Measurements from ENCODE around the gene FOXO1.
"Not testable (repeated sequence)": the region's sequence is repeated elsewhere in the genome, so short reads cannot be mapped to it uniquely, and the experiment has no call there.

The FOXO1 gene

DNA sequence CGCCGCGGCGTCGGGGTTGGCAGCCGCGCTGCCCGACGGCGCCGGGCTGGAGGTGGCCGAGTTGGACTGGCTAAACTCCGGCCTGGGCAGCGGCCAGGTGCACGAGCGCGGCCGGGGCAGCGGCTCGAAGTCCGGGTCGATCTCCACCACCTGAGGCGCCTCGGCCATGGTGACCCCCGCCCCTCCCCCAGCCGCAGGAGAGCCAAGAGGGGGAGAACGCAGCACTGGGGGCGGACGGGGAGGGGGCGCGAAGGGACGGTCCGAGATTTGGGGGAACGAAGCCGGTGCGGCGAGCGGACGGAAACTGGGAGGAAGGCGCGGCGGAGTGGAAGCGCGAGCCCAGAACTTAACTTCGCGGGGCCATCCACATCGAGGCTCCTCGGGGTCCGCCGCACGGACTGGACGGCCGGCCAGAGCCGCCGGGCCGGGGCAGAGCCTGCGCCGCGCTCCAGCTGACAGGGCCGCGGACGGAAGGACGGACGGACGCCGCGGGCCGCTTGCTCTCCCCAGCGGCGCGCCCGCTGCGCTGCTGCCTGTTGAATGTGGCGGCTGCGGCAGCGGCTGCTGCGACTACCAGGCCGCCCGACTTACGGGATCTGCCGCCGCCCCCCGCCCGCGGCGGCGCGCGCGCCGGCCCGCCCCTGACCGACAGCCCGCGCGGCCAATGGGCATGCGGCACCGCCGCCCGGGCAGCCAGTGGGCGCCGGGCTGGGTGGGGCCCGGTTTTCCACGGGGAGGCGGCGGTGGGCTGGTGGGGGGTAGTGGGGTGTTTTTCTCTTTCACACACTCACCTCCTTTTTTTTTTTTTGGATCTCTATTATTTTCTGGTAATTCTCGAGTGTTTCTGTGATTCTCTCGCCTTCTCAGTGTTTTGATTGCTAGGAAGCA lies at the start of gene FOXO1:
FOXO1 (minus strand) TSS at position 597 of the 888 bp plus-strand sequence; CDS start at position 168, 429 bp downstream.
- DNase-seq: peak; percentile 81

DNA sequence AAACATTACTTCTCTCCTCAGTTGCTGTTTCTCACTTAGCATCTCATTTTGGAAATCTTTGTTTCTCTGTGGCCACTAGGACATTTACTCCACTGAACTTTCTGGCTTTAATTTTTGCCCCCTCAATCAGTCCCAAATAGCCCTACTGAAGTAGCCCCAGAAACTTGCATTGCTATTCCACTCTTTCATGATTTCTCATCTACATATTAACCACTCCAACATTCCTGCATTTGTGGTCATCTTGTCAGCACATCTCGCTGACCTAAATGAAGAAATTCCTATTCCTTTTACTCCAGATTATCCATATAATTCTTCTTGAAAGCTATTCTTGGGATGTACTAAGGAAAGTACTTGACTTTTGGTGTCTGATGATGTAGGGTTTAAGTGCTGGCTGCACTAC lies 48.0 kb upstream of the FOXO1 start:
- DNase-seq: not testable (repeated sequence)

DNA sequence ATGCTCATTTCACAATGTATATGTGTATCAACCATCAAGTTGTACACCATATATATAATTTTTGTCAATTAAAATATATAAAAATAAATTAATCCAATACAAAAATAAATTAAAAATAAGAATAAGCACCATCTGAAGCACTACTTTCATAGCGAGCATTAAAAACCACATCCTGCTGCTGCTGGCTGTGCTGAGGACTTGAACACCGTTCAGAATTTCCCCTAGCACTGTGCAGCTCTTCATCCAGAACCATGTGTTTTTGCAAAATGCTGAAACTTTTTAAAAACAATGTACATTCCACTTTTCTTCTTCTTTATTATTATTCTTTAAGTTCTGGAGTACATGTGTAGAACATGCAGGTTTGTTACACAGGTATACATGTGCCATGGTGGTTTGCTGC lies 40.0 kb upstream of the FOXO1 start:
- no peak for DNase-seq

DNA sequence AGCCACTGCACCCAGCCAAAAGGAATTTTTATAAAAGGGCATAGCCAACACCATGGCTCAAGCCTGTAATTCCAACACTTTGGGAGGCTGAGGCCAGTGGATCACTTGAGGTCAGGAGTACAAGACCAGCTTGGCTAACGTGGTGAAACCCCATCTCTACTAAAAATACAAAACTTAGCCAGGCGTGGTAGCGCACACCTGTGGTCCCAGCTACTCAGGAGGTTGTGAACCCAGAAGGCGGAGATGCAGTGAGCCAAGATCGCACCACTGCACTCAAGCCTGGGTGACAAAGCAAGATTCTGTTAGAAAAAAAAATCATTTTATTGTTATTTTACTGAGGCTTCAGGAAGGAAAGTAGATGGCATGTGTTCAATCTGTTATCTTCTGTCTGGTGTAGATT lies 31.3 kb upstream of the FOXO1 start:
- no peak for DNase-seq

DNA sequence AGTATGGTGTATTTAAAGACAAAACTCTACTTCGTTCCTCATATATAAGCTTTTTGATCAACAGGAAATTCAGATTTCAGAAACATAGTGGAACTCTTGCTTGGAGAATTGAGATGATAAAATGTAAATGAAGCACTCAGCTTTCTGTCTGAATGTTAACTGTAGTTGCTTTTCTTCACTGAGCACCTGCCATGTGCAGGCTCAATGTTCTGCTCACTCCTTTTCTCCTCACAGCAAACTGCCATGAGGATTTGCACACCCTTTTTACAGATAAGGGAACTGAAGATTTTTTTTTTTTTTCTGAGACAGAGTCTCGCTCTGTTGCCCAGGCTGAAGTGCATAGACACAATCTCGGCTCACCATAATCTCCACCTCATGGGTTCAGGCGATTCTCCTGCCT lies 28.0 kb upstream of the FOXO1 start:
- DNase-seq: no peak

DNA sequence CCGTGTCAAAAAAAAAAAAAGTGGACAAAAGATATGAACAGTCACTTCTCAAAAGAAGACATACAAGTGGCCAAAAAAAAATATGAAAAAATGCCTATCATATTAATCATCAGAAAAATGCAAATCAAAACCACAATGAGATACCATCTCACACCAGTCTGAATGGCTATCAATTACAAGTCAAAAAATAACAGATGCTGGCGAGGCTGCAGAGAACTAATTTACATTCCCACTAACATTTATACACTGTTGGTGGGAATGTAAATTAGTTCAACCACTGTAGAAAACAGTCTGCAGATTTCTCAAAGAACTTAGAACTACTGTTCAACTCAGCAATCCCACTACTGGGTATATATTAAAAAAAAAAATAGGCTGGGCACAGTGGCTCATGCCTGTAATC lies 26.5 kb upstream of the FOXO1 start:
- peak; percentile 28 for DNase-seq

DNA sequence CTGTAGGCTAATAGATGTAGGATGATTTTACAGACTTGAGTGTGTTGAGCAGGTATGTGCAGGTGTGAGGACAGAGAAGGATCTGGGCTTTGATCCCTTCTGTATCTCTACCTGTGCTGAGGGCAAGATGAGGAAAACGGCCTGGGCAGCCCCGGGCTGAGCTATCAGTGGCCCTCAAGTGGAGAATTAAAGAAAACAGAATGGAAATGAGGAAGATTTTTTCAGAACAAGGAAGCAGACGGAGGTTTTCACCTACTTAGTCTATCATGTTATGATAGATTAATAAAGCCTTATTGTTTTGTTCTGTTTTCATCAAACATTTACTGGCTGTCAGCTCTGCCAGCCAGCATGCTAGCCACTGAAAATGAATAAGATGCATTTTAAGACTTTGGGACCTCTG lies 22.3 kb upstream of the FOXO1 start:
- DNase-seq: no peak

DNA sequence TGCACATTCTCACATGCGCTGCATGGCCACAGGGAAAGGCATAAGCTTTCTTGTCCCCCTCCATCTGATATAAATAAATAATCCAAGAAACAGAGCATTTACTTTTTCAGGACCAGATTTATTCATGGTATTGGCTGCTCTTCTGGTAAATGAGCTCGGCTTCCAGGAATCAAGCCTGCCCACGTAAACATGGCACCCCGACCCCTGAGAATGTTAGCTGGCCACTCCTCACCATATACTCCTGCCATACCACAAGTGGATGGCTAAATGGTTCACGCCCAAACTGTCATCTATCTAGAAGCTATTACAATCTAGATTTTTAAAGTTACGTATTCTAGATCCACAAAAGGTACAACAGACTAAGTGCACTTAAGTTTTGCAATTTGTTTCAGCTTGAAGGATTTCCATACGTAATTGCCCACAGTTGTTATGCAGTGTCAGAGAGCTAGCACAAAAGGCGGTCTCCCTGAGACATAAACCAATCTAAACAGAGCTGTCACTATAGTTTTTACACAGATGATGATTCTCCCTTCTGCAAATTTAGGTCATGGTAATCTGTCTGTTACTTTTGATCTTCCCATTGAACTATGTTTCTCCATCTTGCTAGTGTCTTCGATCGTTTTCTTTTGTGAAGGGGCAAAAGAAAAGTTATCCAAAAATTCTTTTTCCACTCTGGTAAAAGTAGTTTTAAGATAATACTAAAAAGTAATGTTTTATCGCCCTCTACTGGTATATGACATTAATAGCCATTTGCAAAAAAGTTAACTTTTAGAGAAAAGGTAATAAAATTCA lies 16.2 kb upstream of the FOXO1 start:
- no peak for DNase-seq

DNA sequence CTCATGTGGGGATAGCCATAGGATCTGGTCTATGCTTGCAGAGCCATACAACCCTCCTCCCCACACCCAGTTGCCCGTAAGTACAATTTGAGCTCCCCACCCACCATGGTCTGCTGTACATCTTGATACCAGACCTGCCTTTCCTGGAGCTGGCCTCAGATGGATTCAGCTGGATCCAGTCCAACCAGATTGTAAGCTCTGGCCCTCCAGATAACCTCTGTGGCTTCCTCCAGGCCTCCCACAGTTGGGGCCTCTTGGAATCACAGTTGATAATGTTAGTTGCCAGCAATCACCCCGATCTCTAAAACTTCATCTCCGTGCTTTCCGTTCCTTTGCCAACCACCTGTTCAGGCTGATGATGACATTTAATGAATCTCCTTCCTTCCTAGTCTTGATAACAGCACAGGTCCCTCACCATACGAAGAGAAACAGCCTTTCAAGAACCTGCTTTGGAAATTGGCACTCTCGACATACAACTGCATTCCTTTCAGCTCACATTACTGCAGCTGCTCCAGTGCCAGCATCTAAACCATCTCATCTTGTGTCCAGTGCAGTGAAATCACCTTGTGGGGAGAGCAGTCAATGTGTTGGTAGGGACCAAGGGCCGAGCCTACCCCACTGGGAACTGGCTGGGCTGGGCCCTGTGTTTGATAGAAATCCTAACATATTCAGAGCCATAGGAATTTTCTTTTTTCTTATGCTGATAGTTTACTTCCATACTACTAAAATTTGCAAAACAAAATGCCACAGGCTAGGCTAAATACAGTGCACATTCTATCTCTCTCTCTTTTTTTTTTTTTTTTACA lies 15.1 kb upstream of the FOXO1 start:
- no peak for DNase-seq

DNA sequence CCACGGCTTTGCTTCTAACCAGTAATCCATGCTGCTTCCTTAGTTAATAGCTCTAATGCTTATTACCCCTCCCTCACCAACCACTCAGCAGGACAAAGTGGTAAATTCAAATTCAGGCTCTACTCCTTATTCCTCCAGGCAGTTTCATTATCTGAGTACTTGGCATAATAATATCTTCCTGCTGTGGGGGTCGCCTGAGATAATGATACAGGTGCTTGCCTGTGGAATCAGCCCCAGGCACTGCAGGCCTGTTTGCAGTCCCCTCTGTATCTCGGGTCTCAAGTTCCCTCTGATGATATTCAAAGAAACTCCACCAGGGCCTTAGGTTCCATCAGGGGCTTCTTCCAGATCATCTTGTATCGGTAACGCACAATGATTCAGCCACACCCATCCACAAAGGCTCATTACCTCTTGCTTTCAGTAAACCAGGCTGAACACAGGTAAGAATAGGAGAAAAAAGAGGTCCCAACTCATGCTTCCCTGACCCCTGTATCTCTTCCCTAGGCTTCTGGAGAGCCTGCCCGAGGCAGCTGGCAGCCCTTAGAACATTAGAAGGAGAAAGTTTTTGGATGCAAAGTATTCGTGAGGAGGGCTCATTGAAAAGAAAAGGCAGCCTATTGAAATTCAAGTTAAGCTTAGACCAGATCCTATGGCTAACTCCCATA lies 14.3 kb upstream of the FOXO1 start:
- no peak for DNase-seq

DNA sequence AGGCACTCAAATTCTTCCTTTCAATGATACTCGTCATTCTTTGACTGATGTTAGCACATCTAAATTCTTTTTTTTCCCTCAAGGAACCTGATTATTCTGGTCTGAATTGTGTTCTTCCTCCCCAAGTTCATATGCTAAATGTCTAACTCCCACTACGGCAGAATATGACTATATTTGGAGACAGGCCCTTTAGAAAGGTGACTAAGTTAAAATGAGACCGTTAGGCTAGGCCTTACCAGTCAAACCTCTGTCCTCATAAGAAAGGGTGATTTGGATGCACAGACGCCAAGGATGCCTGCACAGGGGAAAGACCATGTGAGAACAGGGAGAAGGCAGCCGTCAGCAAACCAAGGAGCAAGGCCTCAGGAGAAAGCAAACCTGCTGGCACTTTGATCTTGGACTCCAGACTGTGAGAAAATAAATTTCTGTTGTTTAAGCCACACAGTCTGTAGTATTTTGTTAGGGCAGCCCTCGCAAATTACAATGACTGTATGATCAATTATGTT lies 13.1 kb upstream of the FOXO1 start:
- DNase-seq: no peak

DNA sequence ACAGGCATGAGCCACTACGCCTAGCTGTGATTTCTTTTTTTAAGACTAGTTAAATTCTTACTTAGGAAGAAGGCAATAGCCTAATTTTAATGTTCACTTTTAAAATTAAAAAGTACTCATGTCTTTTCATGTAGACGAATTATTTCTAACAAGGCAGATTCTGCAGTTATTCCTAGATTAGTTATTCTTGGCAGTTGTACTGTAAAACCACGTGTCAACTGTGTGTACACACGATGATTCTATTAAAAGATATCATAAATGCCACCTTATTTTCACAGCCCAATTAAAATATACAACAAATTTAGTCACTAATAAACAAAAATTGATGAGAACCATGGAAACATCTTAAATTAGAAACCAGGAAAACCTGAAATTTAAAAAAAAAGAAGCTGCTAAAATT lies 10.6 kb upstream of the FOXO1 start:
- no peak for DNase-seq

DNA sequence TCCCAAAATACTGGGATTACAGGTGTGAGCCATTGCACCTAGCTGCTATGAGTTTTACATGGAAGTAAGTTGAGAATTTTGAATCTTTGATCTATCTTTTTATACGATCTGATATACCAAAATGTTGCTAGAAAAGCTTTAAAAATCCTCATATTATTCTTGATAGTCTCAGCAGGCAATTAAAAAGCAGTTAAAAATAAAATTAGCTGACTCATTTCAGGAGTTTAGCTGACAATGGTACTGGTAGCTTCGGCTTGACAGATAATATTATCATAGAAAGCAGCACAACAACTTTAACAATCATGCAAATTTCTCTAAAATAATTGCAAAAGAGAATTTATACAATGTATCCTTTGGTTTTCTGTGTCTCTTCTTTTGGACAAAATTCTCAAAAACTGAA lies 9.6 kb upstream of the FOXO1 start:
- no peak for DNase-seq

DNA sequence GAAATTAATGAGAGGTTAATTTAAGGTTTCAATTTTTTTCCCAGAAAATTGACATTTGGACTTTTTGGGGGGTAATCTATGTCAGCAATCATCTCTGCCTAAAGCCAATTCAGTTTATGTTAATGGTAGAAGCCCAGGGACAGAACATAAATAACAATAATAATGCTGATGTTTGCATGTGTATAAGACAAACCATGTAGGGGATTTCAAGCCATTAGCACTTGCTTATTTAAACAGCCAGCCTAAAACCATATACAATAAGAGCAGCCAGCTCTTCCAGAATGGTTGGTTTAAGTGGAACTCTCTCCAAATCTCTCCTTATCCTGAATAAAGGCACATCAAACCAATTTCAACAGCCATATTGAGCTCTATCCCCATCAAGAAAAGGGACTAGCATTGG lies 7.0 kb upstream of the FOXO1 start:
- no peak for DNase-seq

DNA sequence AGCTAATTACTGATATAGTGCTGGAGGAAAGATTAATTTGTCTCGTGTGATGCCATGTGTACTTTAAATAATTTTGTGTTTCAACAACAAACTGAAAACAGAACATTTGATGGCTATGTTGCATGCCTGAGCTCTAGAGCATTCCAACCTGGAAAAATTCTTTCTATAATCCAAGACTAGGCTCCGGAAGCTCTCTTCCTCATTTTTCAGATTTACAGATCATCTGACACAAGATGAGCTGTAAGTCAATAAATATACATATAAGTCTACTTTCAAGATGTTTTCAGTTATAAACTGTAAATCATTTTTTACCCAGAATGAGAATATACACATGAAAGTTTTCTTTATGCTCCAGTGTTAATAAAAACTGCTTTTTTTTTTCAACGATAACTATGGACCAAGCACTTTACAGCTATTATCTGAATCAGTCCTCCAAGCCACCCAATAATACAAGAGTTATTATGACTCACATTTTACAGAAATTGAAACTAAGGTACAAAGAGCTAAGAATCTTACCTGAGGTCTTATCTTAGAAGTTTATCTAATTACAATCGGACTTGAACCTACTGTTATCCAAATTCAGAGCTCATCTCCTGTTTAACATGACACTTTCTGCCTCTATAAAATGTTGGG lies 6.4 kb upstream of the FOXO1 start:
- no peak for DNase-seq

DNA sequence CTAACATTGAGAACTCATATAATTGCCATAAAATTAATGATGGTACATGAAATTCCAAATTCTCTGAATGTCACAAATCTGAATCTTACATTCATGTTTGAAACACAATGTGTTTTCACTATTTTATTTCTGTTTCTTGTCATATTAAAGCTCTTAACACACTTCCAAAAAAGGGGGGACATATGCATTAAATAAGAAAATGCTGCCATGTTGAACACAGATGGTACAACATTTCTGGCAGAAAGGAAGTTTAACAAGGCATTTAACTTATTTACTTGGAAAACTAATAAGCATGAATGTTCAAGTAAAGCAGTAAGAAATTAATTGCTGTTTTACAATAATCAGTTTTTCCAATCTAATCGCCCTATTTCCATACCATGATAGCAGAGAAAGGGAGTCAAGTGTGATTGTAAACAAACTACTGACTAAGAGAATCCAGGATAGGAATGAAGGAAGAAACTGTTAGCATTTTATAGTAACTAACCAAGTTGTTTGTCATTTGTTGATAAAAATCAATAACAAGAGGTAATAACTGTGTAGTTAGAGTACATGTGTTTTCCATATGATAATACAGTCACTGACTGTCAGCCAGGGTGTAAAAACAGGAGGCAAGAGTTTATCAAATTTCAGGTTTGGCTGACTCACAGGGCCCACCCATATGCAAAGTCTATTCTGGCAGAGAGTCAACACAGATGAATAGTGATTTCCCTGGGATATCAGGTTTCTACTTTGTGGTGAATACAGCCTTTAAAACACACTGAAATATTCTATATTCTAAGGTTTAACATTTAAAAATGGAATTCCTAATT lies 5.7 kb upstream of the FOXO1 start:
- peak; percentile 79 for DNase-seq

DNA sequence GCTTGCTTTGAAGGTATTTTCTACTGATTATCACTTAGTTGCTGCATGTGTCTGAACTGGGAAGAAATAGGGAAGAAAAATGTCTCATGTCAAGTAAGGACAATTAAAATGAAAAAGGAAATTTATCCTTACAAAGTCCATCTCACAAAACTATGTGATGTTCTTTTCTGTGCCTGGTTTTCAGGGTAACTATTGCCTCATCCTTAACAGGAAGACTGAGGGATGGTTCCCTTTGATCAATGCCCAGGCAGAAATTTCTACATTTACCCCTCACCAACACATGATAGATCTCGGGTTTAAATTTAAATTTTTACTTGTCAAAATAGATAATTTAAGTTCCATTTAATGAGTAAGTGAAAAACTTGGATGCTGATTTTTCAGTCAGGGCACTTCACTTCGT lies 3.9 kb upstream of the FOXO1 start:
- DNase-seq: no peak

DNA sequence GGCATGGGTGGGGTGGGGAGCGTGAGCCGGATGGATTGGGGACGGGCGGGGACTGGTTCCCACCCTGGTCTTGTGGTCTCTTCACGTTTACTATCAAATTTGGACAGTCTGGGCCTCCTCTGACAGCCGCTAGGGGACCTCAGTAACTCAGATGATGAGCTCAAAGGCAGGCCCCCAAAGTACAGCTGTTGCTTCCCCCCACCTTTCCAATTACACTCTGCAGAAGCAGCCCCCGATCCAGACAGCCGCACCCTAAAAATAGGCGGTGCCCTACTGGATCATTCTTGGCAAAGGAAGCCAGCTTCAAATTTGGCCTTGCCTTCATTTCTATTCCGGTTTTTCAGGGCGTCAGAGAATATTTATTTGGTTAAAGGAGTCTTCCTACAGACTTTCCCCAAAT lies 1.9 kb upstream of the FOXO1 start:
- DNase-seq: no peak

DNA sequence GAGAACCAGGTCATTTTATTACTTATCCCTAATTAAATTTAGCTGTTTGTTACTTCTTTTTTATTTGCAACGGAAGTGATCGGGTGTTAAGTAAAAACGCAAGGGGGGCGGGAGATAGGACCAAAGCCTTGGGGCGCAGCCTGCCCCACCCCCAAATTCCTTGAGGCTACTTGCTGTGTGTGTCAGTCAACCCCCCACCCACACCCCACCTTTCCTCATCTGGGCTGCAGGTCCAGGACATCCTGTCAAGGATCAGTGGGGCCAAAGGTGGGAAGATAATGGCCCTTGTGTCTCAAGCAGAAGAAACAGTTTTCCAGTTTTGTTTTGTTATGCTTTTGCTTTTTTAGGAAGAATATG lies 1.2 kb upstream of the FOXO1 start:
- no peak for DNase-seq

DNA sequence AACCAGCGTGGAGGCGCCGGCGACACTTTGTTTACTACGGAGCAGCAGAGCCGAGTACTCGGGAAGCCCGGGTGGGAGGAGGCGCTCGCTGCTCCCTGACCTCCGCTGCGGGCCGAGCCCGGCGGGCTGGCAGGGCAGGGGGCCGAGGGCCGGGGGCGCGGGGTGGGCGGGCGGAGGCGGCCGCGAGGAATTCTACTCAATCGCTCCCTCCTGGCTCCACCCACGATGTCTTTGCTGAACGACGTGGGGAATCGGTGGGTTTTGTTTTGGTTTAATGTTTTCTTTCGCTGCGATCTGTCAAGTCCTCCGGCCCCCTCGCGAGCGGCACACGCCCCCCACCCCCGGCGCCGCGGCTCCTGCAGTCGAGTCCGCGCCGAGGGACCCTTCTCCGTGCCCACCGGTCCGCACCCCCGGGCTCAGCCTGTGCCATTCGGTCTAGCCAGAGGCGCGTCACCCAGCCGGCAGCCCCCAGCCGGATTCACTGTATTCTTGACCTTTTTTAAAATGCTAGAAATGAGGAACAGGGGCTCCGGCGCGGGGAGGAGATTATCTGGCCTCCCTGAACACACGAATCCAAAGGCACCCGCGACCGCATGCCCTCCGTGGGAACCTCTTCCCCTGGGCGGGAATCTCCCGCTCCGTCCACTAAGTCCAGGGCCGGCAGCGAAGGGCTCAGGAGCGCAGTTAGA lies 636 bp upstream of the FOXO1 start:
- DNase-seq: no peak
